SU-DHL-6 (cell line): ENCODE data around the gene GPR153.

Experiments used
- H2AFZ ChIP-seq: fragments of 200-600 bp; sonication (generic); 2 replicates; pipeline ENCODE4 v1.6.1; 2014; ENCODE audit warnings: low read depth, mild to moderate bottlenecking, moderate library complexity, mixed read lengths, antibody characterized with exemption, low read length; ENCODE audit not compliant: severe bottlenecking
- H3F3A ChIP-seq: fragments of 200-600 bp; shearing (Covaris generic); 2 replicates; pipeline ENCODE4 v1.6.0; 2016; ENCODE audit warnings: antibody characterized with exemption, mild to moderate bottlenecking; ENCODE audit not compliant: insufficient read depth
- H3K27ac ChIP-seq: fragments of 200-600 bp; sonication (generic); 2 replicates; pipeline ENCODE4 v1.5.1; 2016; ENCODE audit warnings: low read depth, mild to moderate bottlenecking, low read length, moderate library complexity, mixed read lengths
- H3K27me3 ChIP-seq: fragments of 200-600 bp; sonication (generic), shearing (Covaris generic); 2 replicates; pipeline ENCODE4 v1.6.0; 2014; ENCODE audit warnings: mild to moderate bottlenecking, low read length
- H3K36me3 ChIP-seq: fragments of 200-600 bp; sonication (generic); 2 replicates; pipeline ENCODE4 v1.6.1; 2014; ENCODE audit warnings: mild to moderate bottlenecking, low read length, mixed read lengths
- H3K4me2 ChIP-seq: fragments of 300-600, 200-600 bp; shearing (Covaris generic), sonication (generic); 2 replicates; pipeline ENCODE4 v1.6.0; 2014; ENCODE audit warnings: low read length, low read depth, mild to moderate bottlenecking; ENCODE audit not compliant: poor library complexity, severe bottlenecking
- H3K4me3 ChIP-seq: fragments of 200-600 bp; sonication (generic); 2 replicates; pipeline ENCODE4 v1.5.1; 2014; ENCODE audit warnings: antibody characterized with exemption, low read length, mild to moderate bottlenecking, mixed read lengths; ENCODE audit not compliant: insufficient read depth, poor library complexity, severe bottlenecking
- H3K79me2 ChIP-seq: fragments of 200-600 bp; sonication (generic); 2 replicates; pipeline ENCODE4 v1.6.1; 2014; ENCODE audit warnings: mild to moderate bottlenecking, low read length, moderate library complexity; ENCODE audit not compliant: insufficient read depth
- H3K9ac ChIP-seq: fragments of 200-600 bp; sonication (generic); 2 replicates; pipeline ENCODE4 v1.7.0; 2014; ENCODE audit warnings: mild to moderate bottlenecking, low read length
- H3K9me2 ChIP-seq: fragments of 200-600 bp; sonication (generic); replicated peaks from 2 replicates; pipeline ENCODE4 v1.6.1; 2014; ENCODE audit warnings: low read length; ENCODE audit not compliant: insufficient read depth
- H3K9me3 ChIP-seq: fragments of 200-600 bp; sonication (generic); 2 replicates; pipeline ENCODE4 v1.6.1; 2014; ENCODE audit warnings: low read length, mixed read lengths; ENCODE audit not compliant: insufficient read depth
- H4K20me1 ChIP-seq: fragments of 200-600 bp; sonication (generic); 2 replicates; pipeline ENCODE4 v1.6.1; 2014; ENCODE audit warnings: low read depth, mild to moderate bottlenecking, antibody characterized with exemption, low read length, moderate library complexity, mixed read lengths
- EZH2phosphoT487 ChIP-seq: fragments of 200-600 bp; sonication (generic), shearing (Covaris generic); conservative IDR thresholded peaks from 2 replicates; pipeline ENCODE4 v1.6.1; 2018; ENCODE audit warnings: mild to moderate bottlenecking, antibody characterized with exemption, low read length, moderate library complexity, mixed read lengths
- TF ChIP-seq, protein P1 (sequence below): fragments of 200-600 bp; sonication (generic); IDR thresholded peaks from one replicate; pipeline ENCODE4 v1.5.1; 2017; ENCODE audit warnings: antibody characterized with exemption, mild to moderate bottlenecking, low read length, moderate library complexity; ENCODE audit not compliant: insufficient read depth, poor library complexity, severe bottlenecking

GPR153 gene

DNA sequence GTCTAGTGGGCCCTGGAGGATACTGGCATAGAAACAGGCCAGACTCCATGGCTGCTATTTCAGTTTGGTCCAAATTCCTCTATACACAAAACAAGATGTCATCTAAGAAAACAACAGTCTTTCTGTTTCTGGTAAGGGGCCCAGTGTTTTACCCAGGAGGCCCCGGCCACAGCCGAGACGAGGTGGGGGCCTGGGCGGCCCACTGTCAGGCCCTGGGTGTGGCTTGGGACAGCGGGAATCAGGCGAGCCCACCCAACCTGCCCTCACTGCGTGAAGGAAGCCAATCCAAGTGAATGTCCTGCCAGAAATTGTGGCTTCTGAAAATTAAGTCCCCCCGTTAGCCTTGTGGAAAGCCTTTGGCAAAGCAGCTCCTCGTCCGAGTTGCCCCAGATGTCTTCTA, 31.2 kb upstream of the GPR153 start:
- no peak overlapping the region for H3K27ac ChIP-seq
- no peak overlapping the region for H3K4me3 ChIP-seq
- H3K36me3 ChIP-seq = no peaks in the 10 kb centered on the region
- no peak overlapping the region for H2AFZ ChIP-seq
- H3K9me2 ChIP-seq = no peaks in the 10 kb centered on the region
- no peaks in the 10 kb centered on the region for H3K79me2 ChIP-seq
- H4K20me1 ChIP-seq = no peaks in the 10 kb centered on the region
- H3K4me2 ChIP-seq = no peak overlapping the region
- no peaks in the 10 kb centered on the region for H3K9me3 ChIP-seq
- no peaks in the 10 kb centered on the region for H3K27me3 ChIP-seq
- H3F3A ChIP-seq = no peaks in the 10 kb centered on the region
- no peak overlapping the region for H3K9ac ChIP-seq
- TF ChIP-seq, protein P1, sequence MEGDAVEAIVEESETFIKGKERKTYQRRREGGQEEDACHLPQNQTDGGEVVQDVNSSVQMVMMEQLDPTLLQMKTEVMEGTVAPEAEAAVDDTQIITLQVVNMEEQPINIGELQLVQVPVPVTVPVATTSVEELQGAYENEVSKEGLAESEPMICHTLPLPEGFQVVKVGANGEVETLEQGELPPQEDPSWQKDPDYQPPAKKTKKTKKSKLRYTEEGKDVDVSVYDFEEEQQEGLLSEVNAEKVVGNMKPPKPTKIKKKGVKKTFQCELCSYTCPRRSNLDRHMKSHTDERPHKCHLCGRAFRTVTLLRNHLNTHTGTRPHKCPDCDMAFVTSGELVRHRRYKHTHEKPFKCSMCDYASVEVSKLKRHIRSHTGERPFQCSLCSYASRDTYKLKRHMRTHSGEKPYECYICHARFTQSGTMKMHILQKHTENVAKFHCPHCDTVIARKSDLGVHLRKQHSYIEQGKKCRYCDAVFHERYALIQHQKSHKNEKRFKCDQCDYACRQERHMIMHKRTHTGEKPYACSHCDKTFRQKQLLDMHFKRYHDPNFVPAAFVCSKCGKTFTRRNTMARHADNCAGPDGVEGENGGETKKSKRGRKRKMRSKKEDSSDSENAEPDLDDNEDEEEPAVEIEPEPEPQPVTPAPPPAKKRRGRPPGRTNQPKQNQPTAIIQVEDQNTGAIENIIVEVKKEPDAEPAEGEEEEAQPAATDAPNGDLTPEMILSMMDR = no peak
- no peak for TF ChIP-seq EZH2phosphoT487

DNA sequence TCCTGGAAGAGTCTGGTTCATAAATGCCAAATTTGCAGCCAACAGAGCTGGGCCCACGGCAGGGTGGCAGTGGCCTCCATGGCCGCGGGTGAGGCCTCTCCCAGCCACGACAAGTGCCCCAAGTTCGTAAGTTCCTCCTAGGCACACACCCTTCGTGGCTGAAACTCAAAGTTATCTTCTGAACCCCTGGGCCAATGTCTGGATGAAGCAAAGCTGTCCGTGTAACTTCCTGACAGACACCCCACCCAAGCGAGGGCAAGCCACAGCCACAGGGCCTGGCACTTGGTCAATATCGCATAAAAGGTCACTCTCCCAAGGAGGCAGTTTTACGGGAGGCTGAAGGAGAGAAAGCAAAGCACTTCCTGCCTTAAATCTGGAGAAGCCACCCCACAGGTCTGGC, 27.8 kb upstream of the GPR153 start:
- H3K4me3 ChIP-seq = no peak overlapping the region
- H4K20me1 ChIP-seq = no peaks in the 10 kb centered on the region
- no peak overlapping the region for H2AFZ ChIP-seq
- H3K27me3 ChIP-seq = no peaks in the 10 kb centered on the region
- TF ChIP-seq, protein P1 = no peak
- no peak for TF ChIP-seq EZH2phosphoT487
- no peaks in the 10 kb centered on the region for H3F3A ChIP-seq
- no peaks in the 10 kb centered on the region for H3K79me2 ChIP-seq
- no peak overlapping the region for H3K27ac ChIP-seq
- no peaks in the 10 kb centered on the region for H3K9me3 ChIP-seq
- no peak overlapping the region for H3K9ac ChIP-seq
- H3K4me2 ChIP-seq = no peak overlapping the region
- no peaks in the 10 kb centered on the region for H3K36me3 ChIP-seq
- no peaks in the 10 kb centered on the region for H3K9me2 ChIP-seq

DNA sequence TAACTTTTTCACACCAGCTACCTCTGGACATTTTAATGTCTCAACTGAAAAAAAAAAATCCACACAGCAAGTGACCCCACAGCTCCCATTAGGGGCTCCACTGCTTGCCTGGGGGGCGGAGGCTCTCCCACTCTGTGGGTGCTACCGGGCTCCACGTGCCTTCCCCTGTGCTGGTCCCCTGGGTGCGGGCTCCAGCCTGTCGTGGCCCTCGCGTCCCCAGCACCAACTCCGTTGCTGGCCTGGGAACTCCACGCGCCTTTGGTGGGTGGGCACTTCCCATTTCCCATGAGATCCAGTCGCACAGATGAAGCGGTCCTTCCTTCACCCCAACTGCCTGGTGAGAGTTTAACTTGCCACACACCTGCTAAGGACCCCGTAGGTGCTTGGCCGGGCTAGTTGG, 27.1 kb upstream of the GPR153 start:
- Histone ChIP-seq H3F3A (no peaks in the 10 kb centered on the region), H3K9me2 (no peaks in the 10 kb centered on the region), H3K79me2 (no peaks in the 10 kb centered on the region), H3K4me3 (no peak overlapping the region), H3K9me3 (no peaks in the 10 kb centered on the region), H4K20me1 (no peaks in the 10 kb centered on the region), H3K36me3 (no peaks in the 10 kb centered on the region), H3K27me3 (no peaks in the 10 kb centered on the region), H2AFZ (no peak overlapping the region), H3K9ac (no peak overlapping the region), H3K4me2 (no peak overlapping the region), H3K27ac (no peak overlapping the region)
- TF ChIP-seq EZH2phosphoT487 = no peak
- TF ChIP-seq, protein P1 = no peak
